ENCODE results near the gene IQSEC3.
"Not testable (repeated sequence)": the region's sequence is repeated elsewhere in the genome, so short reads cannot be mapped to it uniquely, and the experiment has no call there.

Gene IQSEC3

DNA sequence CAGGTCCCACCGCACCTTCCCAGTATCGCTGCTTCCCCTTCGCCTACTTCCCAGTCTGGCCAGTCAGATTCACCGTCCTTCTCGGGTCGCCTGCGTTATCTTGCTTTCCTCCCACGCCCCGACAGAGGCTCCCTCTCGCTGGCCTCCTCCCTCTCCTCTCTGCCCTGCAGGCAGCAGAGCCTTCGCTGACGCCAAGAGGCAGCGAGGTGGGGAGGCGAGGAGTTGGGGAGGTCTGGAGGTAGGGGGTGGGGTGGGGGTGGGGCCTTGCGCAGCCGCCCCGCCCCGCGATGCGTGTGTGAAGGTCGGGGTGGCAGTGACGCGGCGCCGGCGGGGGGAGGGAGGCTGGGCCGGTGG lies at the start of gene IQSEC3:
Gene IQSEC3, plus strand, starts transcription at position 340 of the 354 bp plus-strand sequence. CDS start 116 bp downstream, outside the sequence.
- not testable (repeated sequence) for DNase-seq

- not testable (repeated sequence) for DNase-seq
These were observed 48.9 kb upstream of the IQSEC3 start for GRCh38 chr12:17370-18340.

GRCh38 chr12:18821-19567 lies 47.6 kb upstream of the IQSEC3 start:
- DNase-seq = not testable (repeated sequence)

DNA sequence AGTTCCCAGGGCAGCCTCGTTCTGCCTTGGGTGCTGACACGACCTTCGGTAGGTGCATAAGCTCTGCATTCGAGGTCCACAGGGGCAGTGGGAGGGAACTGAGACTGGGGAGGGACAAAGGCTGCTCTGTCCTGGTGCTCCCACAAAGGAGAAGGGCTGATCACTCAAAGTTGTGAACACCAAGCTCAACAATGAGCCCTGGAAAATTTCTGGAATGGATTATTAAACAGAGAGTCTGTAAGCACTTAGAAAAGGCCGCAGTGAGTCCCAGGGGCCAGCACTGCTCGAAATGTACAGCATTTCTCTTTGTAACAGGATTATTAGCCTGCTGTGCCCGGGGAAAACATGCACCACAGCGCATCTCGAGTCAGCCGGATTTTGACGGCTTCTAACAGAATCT lies 46.7 kb upstream of the IQSEC3 start:
- DNase-seq = not testable (repeated sequence)

DNA sequence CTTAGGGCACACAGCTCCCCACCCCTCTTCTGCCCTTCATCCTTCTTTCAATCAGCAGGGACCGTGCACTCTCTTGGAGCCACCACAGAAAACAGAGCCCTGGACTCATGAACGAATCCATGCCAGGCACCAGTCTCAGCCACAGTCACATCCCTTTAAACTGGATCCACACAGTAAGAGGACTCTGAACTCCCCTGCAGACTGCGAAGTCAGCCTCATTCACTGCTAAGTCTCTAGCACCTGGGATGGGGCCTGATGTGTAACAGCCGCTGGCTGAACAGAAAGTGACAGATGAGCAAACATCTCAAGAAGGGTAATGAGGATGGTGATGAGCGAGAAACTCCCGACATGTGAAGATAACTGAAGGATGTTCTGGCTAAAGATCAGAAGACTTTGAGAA lies 45.8 kb upstream of the IQSEC3 start:
- DNase-seq = no peak

- DNase-seq = no peak
These were observed 45.0 kb upstream of the IQSEC3 start for GRCh38 chr12:21301-22189.

- no peak for DNase-seq
These were observed 44.4 kb upstream of the IQSEC3 start for GRCh38 chr12:22190-22529.

GRCh38 chr12:22530-23201 lies 43.9 kb upstream of the IQSEC3 start:
- no peak for DNase-seq

DNA sequence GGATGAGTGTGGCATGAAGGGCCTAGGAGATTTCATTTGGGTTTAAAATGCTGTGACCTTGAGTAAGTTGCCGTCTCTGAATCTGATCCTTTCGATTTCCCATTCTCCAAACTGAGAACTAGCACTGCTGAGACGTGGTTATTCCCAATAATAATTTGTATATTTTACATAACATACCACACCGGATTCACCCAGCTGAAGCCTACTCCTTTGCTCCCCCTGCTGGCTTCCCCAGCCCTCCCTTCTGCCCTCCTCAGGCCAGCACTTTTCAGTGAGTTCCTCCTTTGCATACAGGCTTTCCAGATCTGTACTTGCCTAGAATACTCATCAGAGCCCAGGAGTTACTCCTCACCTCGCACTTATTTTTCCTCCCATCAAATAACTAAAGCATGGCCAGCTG lies 38.7 kb upstream of the IQSEC3 start:
- not testable (repeated sequence) for DNase-seq

GRCh38 chr12:38775-39174 lies 27.8 kb upstream of the IQSEC3 start:
- not testable (repeated sequence) for DNase-seq

DNA sequence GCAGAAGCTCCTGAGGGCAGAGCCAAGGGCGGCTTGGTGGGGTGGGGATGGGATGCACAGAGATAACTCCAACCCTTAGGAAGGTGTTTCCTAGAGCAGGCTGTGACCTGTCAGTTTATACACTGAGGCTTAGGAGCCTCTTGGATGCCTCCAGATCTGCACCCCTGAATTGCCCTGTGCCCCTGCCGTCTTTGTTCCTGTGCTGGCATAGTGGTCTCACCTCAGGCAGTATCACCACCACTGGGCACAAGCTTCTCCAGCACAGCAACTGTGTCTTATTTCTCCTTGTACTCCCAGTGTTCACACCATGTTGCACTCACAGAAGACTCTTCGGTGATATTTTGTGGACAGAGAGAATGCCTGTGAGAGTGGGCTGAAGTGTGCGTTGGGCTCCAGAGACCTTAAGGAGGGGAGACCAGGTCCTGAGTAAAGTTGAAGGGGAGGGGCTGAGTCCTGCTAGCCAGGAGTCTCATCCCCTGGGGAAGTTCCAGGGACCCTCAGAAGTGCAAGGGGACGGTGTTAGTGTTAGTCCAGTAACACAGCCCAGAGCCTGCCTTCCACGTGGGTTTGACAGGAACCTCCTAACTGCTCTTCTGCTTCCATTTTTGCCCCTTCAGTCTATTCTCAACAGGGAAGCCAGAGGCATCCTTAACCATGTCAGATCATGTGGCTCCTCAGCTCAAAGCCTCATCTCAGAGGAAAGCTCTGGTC lies 26.9 kb upstream of the IQSEC3 start:
- not testable (repeated sequence) for DNase-seq

- not testable (repeated sequence) for DNase-seq
These were observed 22.2 kb upstream of the IQSEC3 start for GRCh38 chr12:44352-44751.

- not testable (repeated sequence) for DNase-seq
These were observed 21.2 kb upstream of the IQSEC3 start for GRCh38 chr12:45235-45990.

DNA sequence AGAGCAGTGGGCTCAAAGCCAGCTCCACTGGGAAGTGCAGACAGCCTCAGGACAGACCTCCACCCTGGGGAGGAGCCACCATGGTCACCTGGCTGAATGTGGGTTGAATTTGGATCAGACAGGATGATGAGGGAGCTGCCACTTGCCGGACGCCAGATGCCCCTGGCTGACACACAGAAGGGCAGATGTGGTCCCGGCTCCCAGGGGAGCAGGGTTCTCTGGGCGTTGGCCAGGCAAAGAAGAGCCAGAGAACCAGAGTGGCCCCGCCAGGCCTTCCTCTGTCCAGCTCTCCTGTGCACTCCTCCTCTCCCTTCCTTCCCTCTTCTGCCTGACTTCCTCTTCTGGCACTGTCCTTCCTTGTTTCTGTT lies 20.6 kb upstream of the IQSEC3 start:
- DNase-seq = not testable (repeated sequence)

GRCh38 chr12:46542-46941 lies 20.0 kb upstream of the IQSEC3 start:
- not testable (repeated sequence) for DNase-seq

- not testable (repeated sequence) for DNase-seq
These were observed 18.8 kb upstream of the IQSEC3 start for GRCh38 chr12:47699-48226.

DNA sequence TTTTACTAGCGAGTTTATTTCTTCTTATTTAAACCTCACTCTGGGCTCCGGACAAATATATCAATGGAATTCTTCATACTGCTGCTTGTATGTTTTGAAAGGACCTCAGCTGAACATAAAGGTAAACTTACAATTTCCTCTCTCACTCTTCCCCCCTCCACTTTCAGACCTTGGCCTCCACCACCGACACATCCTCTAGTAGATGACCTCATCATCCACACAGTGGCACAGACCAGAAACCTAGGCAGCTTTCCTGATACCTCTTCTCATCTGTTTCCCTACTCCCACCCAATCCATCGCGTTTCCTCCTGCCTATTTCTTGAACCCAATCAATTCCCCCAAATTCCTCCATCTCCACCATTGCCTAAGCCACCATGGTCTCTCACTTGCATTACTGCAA lies 17.4 kb upstream of the IQSEC3 start:
- not testable (repeated sequence) for DNase-seq

GRCh38 chr12:51087-51486 lies 15.5 kb upstream of the IQSEC3 start:
- not testable (repeated sequence) for DNase-seq

DNA sequence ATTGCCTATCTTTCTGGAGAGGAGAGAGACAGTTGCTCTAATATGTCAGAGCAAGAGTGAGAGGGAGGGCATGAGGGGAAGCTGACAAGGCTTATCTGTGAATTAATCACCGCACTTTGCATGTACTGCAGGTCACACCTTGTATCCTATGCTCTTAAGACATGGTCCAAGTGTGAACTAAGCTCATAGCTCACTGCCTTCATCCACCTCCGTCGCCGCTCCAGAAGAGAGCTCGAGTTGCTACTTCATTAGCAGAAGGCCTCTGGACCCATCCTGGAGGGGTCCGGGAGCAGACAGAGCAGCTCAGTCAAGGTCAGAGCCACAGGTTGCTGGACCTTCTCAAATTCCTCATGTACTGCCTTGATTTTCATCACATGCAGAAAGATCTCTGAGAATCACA lies 14.6 kb upstream of the IQSEC3 start:
- DNase-seq = not testable (repeated sequence)

- not testable (repeated sequence) for DNase-seq
These were observed 13.4 kb upstream of the IQSEC3 start for GRCh38 chr12:52902-53734.

Data from Kasumi-1 (cell line).